ENCODE data around the gene RBP5. TPM values are rescaled to one million over a fixed set of nuclear protein-coding genes. Genes with fewer than 3 reads are reported as not detected.
A peak's percentile ranks its signal among the peaks of the same experiment; 100 is the strongest.

RBP5 gene
- total RNA-seq, 1 donor from 2014 or later = not detected

- Mint-ChIP-seq H3K27ac (no peak overlapping the region), H3K4me3 (peak overlapping the region; percentile 93), H3K9me3 (no peaks in the 10 kb centered on the region), H3K4me1 (peaks cover 24% of the 10 kb centered on the region), H3K27me3 (no peaks in the 10 kb centered on the region), H3K36me3 (ENCODE audit: low read depth) (peaks cover 19% of the 10 kb centered on the region)
- DNase-seq (no peak), ATAC-seq (ENCODE audit: low read depth) (no peak)
- no peak for TF ChIP-seq CTCF (IDR thresholded peaks at IDR 0.05)
- intact Hi-C loops (cut with micrococcal nuclease) = loop anchor here (2.0 kb wide), 1 partner anchor 23 kb away; the partner anchor contains the start of gene C1RL
- CTCF ChIA-PET = no interaction called here
- POLR2A ChIA-PET = interaction anchor here (0.6 to 0.9 kb wide), 2 partner anchors 113 to 251 kb away, joined by 3 read pairs; partner anchors contain the start of gene LPCAT3
These were observed 2.8 kb upstream of the RBP5 start for GRCh38 chr12:7131502-7131866.

- intact Hi-C loops (cut with micrococcal nuclease) = loop anchor here (1.0 to 2.0 kb wide), 4 partner anchors 13 to 58 kb away; partner anchors contain the start of genes C1RL and PEX5
- peak; percentile 40 for DNase-seq
- CTCF ChIA-PET = no interaction called here
- Mint-ChIP-seq H3K4me3 (peak overlapping the region; percentile 93), H3K4me1 (peaks cover 24% of the 10 kb centered on the region), H3K27ac (peak overlapping the region; percentile 80), H3K36me3 (ENCODE audit: low read depth) (peaks cover 16% of the 10 kb centered on the region), H3K9me3 (no peaks in the 10 kb centered on the region), H3K27me3 (no peaks in the 10 kb centered on the region)
- TF ChIP-seq CTCF (IDR thresholded peaks at IDR 0.05) = no peak
- POLR2A ChIA-PET = interaction anchor here (0.9 to 1.4 kb wide), 2 partner anchors 113 to 171 kb away, joined by 3 to 4 read pairs; partner anchors contain the start of gene LPCAT3
- ATAC-seq (ENCODE audit: low read depth) = peak; percentile 36
These were observed 2.2 kb upstream of the RBP5 start for GRCh38 chr12:7130701-7131501.

- Mint-ChIP-seq H3K36me3 (ENCODE audit: low read depth) (peaks cover 7% of the 10 kb centered on the region), H3K4me1 (peaks cover 24% of the 10 kb centered on the region), H3K9me3 (no peaks in the 10 kb centered on the region), H3K27me3 (no peaks in the 10 kb centered on the region), H3K27ac (peak within 1 kb of the TSS; percentile 80), H3K4me3 (peak within 1 kb of the TSS; percentile 93)
- ATAC-seq (ENCODE audit: low read depth) (peak; percentile 89), DNase-seq (peak; percentile 77)
- no peak for TF ChIP-seq CTCF (IDR thresholded peaks at IDR 0.05)
- intact Hi-C loops (cut with micrococcal nuclease) = loop anchor here (1.0 to 2.0 kb wide), 4 partner anchors 14 to 59 kb away; partner anchors contain the start of genes C1RL and PEX5
- POLR2A ChIA-PET = interaction anchor here (1.4 kb wide), 1 partner anchor 170 kb away, joined by 4 read pairs; no protein-coding TSS in a partner anchor
- CTCF ChIA-PET = no interaction called here
These were observed 1.4 kb upstream of the RBP5 start, which contains the start of gene CLSTN3 for GRCh38 chr12:7129872-7130691. TSS of gene CLSTN3 (plus strand) at chr12:7130371. CDS start at chr12:7130649, 278 bp downstream.

- DNase-seq (no peak), ATAC-seq (ENCODE audit: low read depth) (peak; percentile 4)
- intact Hi-C loops (cut with micrococcal nuclease) = no loop called here
- H3K27ac Mint-ChIP-seq = no peak overlapping the region
- TF ChIP-seq CTCF (IDR thresholded peaks at IDR 0.05) = no peak
- peaks cover 24% of the 10 kb centered on the region for H3K4me1 Mint-ChIP-seq
- H3K36me3 Mint-ChIP-seq (ENCODE audit: low read depth) = peaks cover 6% of the 10 kb centered on the region
- H3K27me3 Mint-ChIP-seq = no peaks in the 10 kb centered on the region
- no peaks in the 10 kb centered on the region for H3K9me3 Mint-ChIP-seq
- ChIA-PET CTCF (no interaction called here), POLR2A (interaction anchor here (0.6 to 1.4 kb wide), 2 partner anchors 170 to 253 kb away, joined by 4 to 5 read pairs; no protein-coding TSS in a partner anchor)
- peak overlapping the region; percentile 93 for H3K4me3 Mint-ChIP-seq
These were observed 690 bp upstream of the RBP5 start for GRCh38 chr12:7129287-7129871.

All from activated B cell treated with CpG ODN at 0.5 μM for 24 hours (primary cell).